NCI-H526 treated with DMSO at 0.1 percent for 48 hours (cell line): ENCODE results near the gene TCEA2.
A peak's percentile ranks its signal among the peaks of the same experiment; 100 is the strongest.

Experiments
- DNase-seq: peaks from one replicate; lab custom pipeline; 2025; lab: John Stamatoyannopoulos, UW

TCEA2 gene

GRCh38 chr20:64062596-64063388 lies at the start of gene TCEA2:
TCEA2 (plus strand) TSS chr20:64063198; CDS start chr20:64063313, 115 bp downstream.
- DNase-seq, result peak; percentile 93

GRCh38 chr20:64015635-64016034 lies 47.4 kb upstream of the TCEA2 start:
- DNase-seq, result no peak

GRCh38 chr20:64021124-64021975 lies 41.6 kb upstream of the TCEA2 start:
- no peak for DNase-seq

GRCh38 chr20:64022671-64023360 lies 40.2 kb upstream of the TCEA2 start:
- no peak for DNase-seq

GRCh38 chr20:64023361-64024140 lies 39.4 kb upstream of the TCEA2 start:
- DNase-seq, result no peak

GRCh38 chr20:64024141-64024990 lies 38.6 kb upstream of the TCEA2 start:
- DNase-seq, result no peak

GRCh38 chr20:64025101-64025825 lies 37.7 kb upstream of the TCEA2 start:
- DNase-seq, result no peak

GRCh38 chr20:64025826-64026412 lies 37.1 kb upstream of the TCEA2 start:
- DNase-seq, result no peak

- DNase-seq, result no peak
Measured at GRCh38 chr20:64027981-64028685, 34.9 kb upstream of the TCEA2 start.

GRCh38 chr20:64029293-64030117 lies 33.5 kb upstream of the TCEA2 start:
- DNase-seq, result no peak

GRCh38 chr20:64030371-64031134 lies 32.4 kb upstream of the TCEA2 start:
- no peak for DNase-seq

- DNase-seq, result no peak
Measured at GRCh38 chr20:64031822-64032314, 31.1 kb upstream of the TCEA2 start.

GRCh38 chr20:64032706-64033624 lies 30.0 kb upstream of the TCEA2 start:
- no peak for DNase-seq

- DNase-seq, result no peak
Measured at GRCh38 chr20:64033981-64034493, 29.0 kb upstream of the TCEA2 start.

- DNase-seq, result no peak
Measured at GRCh38 chr20:64035066-64035932, 27.7 kb upstream of the TCEA2 start.
